A549 (cell line): ENCODE results near the gene GRM5.
"Not testable (repeated sequence)": the region's sequence is repeated elsewhere in the genome, so short reads cannot be mapped to it uniquely, and the experiment has no call there.

Experiments used
- CEBPB ChIP-seq, 2 experiments: fragments of >200 bp in 1 of 2; sonication (Bioruptor Twin) in 1 of 2; formaldehyde crosslinking in 1 of 2; IDR thresholded peaks; 2 replicates each; pipeline ENCODE4 v1.6.1; 2012 to 2016
- CHD2 ChIP-seq: fragments of 150-350 bp; IDR thresholded peaks from 2 replicates; pipeline ENCODE4 v1.6.1; 2014; ENCODE audit warnings: low read length; ENCODE audit not compliant: partially characterized antibody
- CTCF ChIP-seq: fragments of >200 bp; sonication (Bioruptor Twin); formaldehyde crosslinking; IDR thresholded peaks from 3 replicates; pipeline ENCODE4 v1.5.1; 2016
- ELK1 ChIP-seq: fragments of 150-350 bp; IDR thresholded peaks from 2 replicates; pipeline ENCODE4 v1.6.1; 2014; ENCODE audit warnings: low read depth, mild to moderate bottlenecking, low read length
- FOXS1 ChIP-seq: fragments of 250-450 bp; sonication (Bioruptor Pico); IDR thresholded peaks from 2 replicates; pipeline ENCODE4 v1.5.0; 2020; ENCODE audit warnings: mild to moderate bottlenecking, moderate library complexity
- MAX ChIP-seq: IDR thresholded peaks from 2 replicates; pipeline ENCODE4 v1.6.1; 2012
- MYC ChIP-seq: IDR thresholded peaks from 2 replicates; pipeline ENCODE4 v1.6.1; 2012; ENCODE audit warnings: mild to moderate bottlenecking, inconsistent platforms, low read length, improper control_type of control experiment, borderline replicate concordance
- POLR2A ChIP-seq: IDR thresholded peaks from 2 replicates; pipeline ENCODE4 v1.6.1; 2012; ENCODE audit warnings: mild to moderate bottlenecking, low read length
- RCOR1 ChIP-seq: fragments of 150-350 bp; IDR thresholded peaks from 2 replicates; pipeline ENCODE4 v1.6.1; 2014; ENCODE audit warnings: antibody characterized with exemption, low read length, low read depth

- not testable (repeated sequence) for TF ChIP-seq CTCF; POLR2A; MAX; CHD2; FOXS1 (CRISPR knock-in tag); RCOR1; CEBPB (IDR thresholded peaks at IDR 0.05); MYC; ELK1
Observed at GRCh38 chr11:88888855-88889254, 176.9 kb downstream of the GRM5 start.
